ENCODE measurements around the gene RXFP1.

RXFP1 gene

DNA sequence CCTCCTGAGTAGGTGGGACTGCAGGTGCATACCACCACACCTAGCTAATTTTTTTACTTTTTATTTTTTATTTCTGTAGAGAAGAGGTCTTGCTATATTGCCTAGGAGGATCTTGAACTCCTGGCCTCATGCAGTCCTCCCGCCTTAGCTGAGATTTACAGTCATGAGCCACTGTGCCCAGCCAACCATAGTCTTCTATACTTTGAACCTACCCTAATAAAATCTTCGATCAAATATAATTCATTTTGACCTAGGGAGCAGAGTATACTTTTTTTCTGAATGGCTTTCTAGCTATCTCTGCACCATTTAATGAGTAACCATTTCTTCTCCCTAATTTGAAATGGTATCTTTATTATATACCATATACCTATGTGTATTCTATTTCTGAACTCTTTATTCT, 157.1 kb downstream of the RXFP1 start:
- no peak for DNase-seq

GRCh38 chr4:158681629-158682028, 159.9 kb downstream of the RXFP1 start:
- DNase-seq = no peak

- no peak for DNase-seq
Observed at GRCh38 chr4:158682066-158682465, 160.4 kb downstream of the RXFP1 start.

DNA sequence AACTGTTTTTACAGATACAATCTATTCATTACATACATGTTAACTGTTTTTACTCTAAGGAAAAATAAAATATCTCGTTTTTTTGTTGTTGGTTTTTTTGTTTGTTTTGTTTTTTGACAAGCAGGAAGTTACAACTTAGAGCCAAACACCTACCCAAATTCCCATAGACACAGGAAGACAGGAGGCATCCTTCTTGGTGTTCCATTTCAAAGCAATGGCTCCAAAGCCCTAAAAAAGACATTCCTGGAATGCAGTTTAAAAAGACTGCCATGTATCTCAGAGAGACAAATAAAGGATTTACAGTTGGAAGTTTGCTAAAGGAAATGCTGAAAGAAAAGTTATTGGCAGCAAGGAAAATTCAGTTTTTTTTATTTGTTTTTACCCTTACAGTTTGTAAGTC, 167.1 kb downstream of the RXFP1 start:
- DNase-seq = no peak
